HG02588 (cell line): ENCODE data around the gene GMPR.

Source experiments
- ATAC-seq: cut with Tn5 transposase; IDR thresholded peaks from one replicate; pipeline ENCODE4 v1.9.1; 2021; ENCODE audit warnings: mild to moderate bottlenecking, moderate library complexity; ENCODE audit not compliant: unreplicated experiment

Gene GMPR

DNA sequence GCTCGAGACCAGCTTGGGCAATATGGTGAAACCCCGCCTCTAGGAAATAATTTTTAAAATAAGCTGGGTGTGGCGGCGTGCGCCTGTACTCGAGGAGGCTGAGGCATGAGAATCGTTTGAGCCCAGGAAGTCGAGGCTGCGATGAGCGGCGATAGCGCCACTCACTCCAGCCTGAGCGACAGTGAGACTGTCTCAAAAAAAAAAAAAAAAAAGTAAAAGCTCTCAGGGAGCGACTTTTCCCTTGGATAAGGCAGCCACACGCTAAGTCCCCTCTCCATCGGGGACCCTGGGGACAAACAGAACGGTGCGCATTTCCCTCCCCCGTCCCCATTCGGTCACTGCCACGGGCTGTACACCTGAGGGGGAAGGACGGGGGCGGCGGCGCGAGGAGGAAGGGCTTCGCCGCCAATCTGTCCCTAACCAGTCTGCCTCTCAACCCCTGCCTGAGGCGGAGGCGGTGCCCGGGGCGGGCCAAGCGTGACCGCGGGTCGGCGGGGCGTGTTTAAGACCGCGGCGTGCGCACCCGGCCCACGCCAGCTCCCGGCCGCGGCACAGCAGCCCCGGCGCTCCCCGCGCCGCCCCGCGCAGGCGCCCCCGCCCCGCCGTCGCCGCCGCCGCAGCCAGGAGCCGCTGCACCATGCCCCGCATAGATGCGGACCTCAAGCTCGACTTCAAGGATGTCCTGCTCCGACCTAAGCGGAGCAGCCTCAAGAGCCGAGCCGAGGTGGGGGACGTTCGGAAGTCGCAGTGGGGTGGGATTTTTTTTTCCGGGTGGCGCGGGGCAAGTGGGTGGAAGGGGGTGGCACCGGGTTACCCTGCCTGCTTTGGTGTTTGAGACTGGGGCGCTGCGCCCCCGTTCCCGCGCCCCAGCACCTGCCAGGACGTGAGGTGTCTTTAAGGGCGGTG, at the start of gene GMPR:
Gene GMPR, plus strand, starts transcription at position 531 of the 906 bp plus-strand sequence. Its CDS starts 107 bp downstream, at position 638.
- ATAC-seq, result peak; percentile 83

- ATAC-seq, result no peak
Observed at GRCh38 chr6:16190214-16190613, 48.2 kb upstream of the GMPR start.

DNA sequence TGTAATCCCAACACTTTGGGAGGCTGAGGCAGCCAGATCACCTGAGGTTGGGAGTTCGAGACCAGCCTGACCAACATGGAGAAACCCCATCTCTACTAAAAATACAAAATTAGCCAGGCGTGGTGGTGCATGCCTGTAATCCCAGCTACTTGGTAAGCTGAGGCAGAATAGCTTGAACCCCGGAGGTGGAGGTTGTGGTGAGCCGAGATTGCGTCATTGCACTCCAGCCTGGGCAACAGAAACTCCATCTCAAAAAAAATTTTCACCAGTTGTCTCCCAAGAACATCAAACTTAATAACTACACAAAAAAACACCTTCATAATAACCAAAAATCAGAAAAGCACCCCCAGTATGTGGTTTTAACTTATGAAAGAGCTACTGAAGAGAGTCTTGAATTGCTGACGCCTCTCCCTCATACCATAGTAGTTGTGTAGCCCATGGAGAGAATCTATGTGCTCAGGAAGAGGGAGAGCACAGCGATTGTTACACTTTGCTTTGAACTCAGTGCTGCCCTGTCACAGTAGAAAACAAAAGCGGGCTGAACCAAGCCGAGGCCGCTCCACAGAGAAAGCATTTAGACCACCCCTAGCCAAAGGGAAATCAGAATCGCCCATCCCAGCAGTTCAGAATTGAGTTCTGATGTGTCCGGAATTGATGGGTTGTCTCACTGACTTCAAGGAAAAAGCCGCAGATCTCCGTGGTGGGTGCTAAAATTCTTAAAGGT, 42.0 kb upstream of the GMPR start:
- ATAC-seq, result no peak

GRCh38 chr6:16196984-16197546, 41.3 kb upstream of the GMPR start:
- ATAC-seq, result no peak

DNA sequence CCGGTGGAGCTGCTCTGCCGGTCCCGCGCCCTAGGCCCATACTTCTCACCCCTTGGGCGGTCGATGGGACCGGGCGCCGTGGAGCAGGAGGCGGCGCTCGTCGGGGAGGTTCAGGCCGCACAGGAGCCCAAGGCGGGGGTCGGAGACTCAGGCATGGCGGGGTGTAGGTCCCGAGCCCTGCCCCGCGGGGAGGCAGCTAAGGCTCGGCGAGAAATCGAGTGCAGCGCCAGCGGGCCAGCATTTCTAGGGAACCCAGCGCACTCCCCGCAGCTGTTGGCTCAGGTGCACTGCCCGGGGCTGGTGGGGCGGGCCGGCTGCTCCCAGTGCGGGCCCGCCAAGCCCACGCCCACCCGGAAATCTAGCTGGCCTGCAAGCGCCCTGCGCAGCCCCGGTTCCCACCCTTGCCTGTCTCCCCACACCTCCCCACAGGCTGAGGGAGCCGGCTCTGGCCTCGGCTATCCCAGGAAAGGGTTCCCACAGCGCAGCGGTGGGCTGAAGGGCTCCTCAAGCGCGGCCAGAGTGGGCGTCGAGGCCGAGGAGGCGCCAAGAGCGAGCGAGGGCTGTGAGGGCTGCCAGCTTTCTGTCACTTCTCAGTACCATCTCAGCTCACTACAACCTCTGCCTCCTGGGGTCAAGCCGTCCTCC, 40.2 kb upstream of the GMPR start:
- no peak for ATAC-seq

DNA sequence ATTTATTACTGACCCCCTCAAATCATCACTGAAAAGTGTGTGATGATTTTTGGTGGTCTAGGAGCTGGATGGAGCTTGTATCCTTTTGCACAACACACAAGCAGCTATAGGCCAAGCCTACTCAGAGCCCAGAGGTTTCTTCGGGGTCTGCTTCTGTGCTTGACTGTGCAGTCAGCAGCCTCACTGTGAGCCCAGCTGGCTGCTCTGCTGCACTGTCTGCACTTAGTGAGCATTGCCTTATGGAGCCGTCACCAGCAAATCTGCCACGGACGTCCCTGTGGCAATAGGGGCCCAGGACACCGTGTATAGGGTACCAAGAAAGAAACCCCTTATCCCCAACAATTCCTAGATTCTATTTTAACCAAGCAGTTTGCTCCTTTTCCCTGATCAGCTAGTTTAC, 38.6 kb upstream of the GMPR start:
- ATAC-seq, result no peak

GRCh38 chr6:16200321-16200883, 38.0 kb upstream of the GMPR start:
- no peak for ATAC-seq

DNA sequence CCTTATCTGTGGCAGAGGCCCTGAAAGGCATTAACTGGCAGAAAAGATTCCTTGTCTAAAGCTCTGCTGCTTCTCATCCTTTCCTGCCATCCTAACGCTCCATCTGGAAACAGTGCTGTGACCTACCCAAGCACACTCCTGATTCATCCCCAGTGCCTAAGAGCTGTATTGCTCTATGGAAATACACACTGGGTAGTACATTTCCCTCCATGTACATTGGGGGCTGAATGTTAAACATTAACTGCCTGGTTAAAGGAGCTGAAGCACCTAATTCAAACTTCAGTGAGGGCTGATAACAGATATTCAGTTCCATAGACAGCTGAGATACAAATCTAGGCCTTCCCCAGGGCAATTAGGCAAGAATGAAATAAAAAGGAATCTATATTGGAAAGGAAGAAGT, 36.7 kb upstream of the GMPR start:
- no peak for ATAC-seq

GRCh38 chr6:16204653-16205376, 33.6 kb upstream of the GMPR start:
- ATAC-seq, result peak; percentile 13

DNA sequence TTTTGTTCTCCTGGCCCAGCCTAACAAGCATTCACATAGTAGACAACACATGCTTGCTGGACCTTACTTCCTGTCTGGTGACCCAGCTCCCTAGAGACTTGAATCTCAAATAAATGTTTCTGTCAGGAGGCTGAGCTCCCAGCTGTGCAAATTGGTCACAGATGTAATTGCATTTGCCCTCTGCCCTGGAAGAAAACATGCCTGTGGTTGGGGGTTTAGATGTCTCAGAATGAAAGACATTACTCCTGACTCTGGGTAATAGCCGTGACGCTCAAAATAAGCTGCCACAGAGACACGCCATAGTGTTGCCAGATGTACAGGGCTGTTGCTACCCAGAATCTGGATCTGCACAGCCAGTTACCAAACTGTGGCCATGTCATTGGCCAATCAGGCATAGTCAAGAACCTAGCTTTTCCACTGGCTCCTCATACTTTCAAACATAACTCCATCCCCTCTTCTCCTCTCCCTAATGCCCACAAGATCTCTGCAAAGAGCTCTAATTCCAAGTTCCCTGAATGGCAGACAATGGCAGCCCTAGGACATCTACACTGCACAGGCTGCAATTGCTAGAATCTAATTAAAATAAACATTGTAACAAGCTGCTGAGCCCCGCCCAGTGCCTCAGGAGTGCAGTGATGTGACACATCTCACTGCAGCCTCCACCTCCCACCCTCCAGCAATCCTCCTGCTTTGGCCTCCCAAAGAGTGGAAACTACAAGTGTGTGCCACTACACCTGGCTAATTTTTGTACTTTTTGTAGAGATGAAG, 32.8 kb upstream of the GMPR start:
- peak; percentile 84 for ATAC-seq

DNA sequence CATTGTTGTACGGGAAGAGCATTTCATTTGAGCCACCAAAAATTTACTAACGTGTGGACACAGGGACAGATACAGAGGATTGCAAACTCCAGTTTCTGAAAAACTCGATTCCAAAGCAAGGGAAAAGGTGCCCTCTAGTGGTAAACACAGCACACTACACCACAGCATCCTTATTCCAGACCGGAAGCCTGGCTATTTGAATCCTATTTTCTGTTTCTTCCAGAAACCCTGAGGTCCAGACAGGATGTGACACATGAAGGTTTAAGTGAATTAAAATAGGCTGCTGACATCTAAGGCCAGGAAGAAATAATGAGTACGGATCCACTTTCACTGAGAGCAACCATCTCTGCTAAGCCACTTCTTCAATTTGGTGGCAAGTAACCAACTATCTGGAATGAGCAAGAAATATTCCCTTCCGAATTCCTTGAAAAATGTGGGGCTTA, 31.8 kb upstream of the GMPR start:
- ATAC-seq, result no peak

DNA sequence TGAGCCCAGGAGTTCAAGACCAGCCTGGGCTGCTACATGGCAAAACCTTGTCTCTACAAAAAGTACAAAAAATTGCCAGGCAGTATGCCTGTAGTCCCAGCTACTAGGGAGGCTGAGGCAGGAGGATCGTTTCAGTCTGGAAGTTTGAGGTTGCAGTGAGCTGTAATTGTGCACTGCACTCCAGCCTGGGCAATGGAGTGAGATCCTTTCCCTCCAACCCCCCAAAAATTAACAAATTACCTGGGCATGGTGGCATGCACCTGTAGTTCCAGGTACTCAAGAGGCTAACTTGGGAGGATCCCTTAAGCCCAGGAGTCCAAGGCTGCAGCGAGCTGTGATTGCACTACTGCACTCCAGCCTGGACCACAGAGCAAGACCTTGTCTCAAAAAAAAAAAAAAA, 29.4 kb upstream of the GMPR start:
- ATAC-seq, result no peak

DNA sequence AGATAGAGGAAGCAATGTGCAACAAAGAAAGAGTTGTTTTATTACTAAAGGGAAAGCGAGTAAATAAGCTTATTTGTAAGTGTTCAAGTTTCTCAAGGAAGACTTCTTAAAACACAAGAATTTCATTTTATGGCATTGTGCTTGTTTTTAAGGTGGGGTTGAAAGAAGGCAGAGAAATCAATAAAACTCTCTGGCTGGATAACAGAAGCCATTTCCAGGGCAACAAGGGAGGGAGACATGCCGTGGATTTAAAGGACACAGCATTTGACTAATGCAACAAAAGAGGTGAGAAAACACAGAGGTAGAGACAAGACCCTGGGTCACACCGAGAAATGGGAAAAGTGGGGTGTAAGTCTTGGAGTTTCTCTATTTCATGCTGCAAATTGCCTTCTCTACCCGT, 28.8 kb upstream of the GMPR start:
- no peak for ATAC-seq

DNA sequence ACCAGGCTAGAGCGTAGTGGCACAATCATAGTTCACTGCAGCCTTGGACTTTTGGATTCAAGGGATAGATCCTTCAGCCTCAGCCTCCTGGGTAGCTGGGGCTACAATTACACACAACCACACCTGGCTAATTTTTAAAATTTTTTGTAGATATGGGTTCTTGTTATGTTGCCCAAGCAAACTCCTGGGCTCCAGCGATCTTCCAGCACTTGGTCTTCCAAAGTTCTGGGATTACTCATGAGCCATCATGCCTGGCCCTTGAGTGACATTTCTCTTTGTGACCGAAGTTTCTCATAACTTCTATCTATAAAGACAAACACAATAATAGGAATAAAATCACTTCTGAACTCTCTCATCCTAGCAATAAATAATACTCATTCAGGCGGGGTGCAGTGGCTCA, 26.1 kb upstream of the GMPR start:
- ATAC-seq, result no peak

GRCh38 chr6:16216501-16217155, 21.8 kb upstream of the GMPR start:
- ATAC-seq, result no peak

GRCh38 chr6:16217156-16217721, 21.1 kb upstream of the GMPR start:
- no peak for ATAC-seq

GRCh38 chr6:16222826-16223225, 15.6 kb upstream of the GMPR start:
- ATAC-seq, result peak; percentile 51

GRCh38 chr6:16223362-16223761, 15.0 kb upstream of the GMPR start:
- no peak for ATAC-seq

DNA sequence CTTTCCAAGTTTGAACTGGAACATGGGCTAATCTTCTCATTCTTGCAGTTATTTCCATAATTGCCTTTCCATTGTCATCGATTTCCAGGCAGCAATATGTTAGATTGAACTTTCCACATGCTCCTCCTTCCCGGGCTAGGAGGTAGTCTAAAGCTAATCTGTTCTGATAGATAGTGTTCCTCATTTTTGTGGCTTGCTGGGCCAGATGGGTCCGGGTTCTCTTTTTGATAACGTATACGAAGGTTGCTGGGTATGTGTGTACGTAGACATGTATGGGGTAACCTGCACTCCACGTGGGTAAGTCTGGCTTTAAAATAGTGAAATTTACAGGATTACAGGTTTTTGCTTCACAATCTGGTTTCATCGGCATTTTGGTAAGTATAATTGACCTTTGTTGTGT, 14.0 kb upstream of the GMPR start:
- no peak for ATAC-seq
